GM19239 (cell line): Measurements from ENCODE around the gene BSND.

Experiments used
- DNase-seq: peaks from one replicate; pipeline ENCODE4 v3.0.0; 2011; ENCODE audit warnings: low spot score; ENCODE audit not compliant: insufficient read length
- FAIRE-seq: peaks from 2 replicates; lab custom pipeline; 2011; peaks lifted over from hg19 to GRCh38; lab: Jason Lieb, UNC

BSND gene

GRCh38 chr1:55057270-55057955 lies 58.7 kb downstream of the BSND start:
- DNase-seq (no peak), FAIRE-seq (no peak)

GRCh38 chr1:55057956-55058298 lies 59.2 kb downstream of the BSND start:
- FAIRE-seq (no peak), DNase-seq (no peak)

GRCh38 chr1:55059302-55060132 lies 60.8 kb downstream of the BSND start:
- DNase-seq: no peak
- no peak for FAIRE-seq

GRCh38 chr1:55060133-55060999 lies 61.6 kb downstream of the BSND start:
- DNase-seq (no peak), FAIRE-seq (no peak)

GRCh38 chr1:55061000-55061705 lies 62.4 kb downstream of the BSND start:
- no peak for FAIRE-seq
- no peak for DNase-seq
